ENCODE results near the gene CCL25. TPM values are rescaled to one million over a fixed set of nuclear protein-coding genes. Genes with fewer than 3 reads are reported as not detected.

CCL25 gene
- total and polyA plus RNA-seq, 2 of the 13 experiments (the other 11 are each of a cell fraction or from before 2014, with no cell fraction given): not detected

DNA sequence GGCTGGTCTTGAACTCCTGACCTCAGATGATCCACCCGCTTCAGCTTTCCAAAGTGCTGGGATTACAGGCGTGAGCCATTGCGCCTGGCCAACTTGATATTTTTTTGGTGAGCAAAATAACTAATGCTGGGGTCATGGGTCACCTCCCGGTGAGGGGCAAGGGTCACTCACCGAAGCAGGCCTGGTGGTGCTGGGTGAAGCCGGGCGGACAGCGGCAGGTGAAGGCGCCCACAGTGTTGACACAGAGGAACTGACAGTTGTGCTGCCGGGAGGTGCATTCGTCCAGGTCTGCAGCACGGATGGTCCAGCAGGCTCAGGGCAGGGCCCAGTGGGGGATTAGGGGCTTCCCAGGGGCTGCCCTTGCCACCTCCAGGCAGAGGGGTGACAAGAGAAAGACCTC, 28.3 kb downstream of the CCL25 start (continued):
- TF ChIP-seq, protein P1, sequence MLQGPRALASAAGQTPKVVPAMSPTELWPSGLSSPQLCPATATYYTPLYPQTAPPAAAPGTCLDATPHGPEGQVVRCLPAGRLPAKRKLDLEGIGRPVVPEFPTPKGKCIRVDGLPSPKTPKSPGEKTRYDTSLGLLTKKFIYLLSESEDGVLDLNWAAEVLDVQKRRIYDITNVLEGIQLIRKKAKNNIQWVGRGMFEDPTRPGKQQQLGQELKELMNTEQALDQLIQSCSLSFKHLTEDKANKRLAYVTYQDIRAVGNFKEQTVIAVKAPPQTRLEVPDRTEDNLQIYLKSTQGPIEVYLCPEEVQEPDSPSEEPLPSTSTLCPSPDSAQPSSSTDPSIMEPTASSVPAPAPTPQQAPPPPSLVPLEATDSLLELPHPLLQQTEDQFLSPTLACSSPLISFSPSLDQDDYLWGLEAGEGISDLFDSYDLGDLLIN (CRISPR knock-in tag; IDR thresholded peaks at IDR 0.05; ENCODE audit: borderline replicate concordance): no peak
- TF ChIP-seq ZBTB26 (CRISPR knock-in tag; IDR thresholded peaks at IDR 0.05; ENCODE audit: borderline replicate concordance) (no peak), RAD51 (IDR thresholded peaks at IDR 0.05; ENCODE audit: borderline replicate concordance) (no peak), E2F1 (CRISPR knock-in tag; IDR thresholded peaks at IDR 0.05) (no peak), NAIF1 (CRISPR knock-in tag; IDR thresholded peaks at IDR 0.05; ENCODE audit: borderline replicate concordance) (no peak), POGK (CRISPR knock-in tag; conservative IDR thresholded peaks at IDR 0.05) (no peak), ZNF446 (CRISPR knock-in tag; IDR thresholded peaks at IDR 0.05) (no peak), ZNF619 (CRISPR knock-in tag; IDR thresholded peaks at IDR 0.05) (no peak), HINFP (CRISPR knock-in tag; IDR thresholded peaks at IDR 0.05; ENCODE audit: low read depth) (no peak), IRF1 (CRISPR knock-in tag; IDR thresholded peaks at IDR 0.05; ENCODE audit: low read depth) (no peak), REL (CRISPR knock-in tag; conservative IDR thresholded peaks at IDR 0.05) (no peak), MEIS1 (CRISPR knock-in tag; IDR thresholded peaks at IDR 0.05; ENCODE audit: borderline replicate concordance) (no peak), MED8 (CRISPR knock-in tag; IDR thresholded peaks at IDR 0.05; ENCODE audit: insufficient replicate concordance) (no peak), SMARCC2 (IDR thresholded peaks at IDR 0.05) (no peak), PRDM10 (CRISPR knock-in tag; IDR thresholded peaks at IDR 0.05; ENCODE audit: low read depth) (no peak)
- TF ChIP-seq, protein P2, sequence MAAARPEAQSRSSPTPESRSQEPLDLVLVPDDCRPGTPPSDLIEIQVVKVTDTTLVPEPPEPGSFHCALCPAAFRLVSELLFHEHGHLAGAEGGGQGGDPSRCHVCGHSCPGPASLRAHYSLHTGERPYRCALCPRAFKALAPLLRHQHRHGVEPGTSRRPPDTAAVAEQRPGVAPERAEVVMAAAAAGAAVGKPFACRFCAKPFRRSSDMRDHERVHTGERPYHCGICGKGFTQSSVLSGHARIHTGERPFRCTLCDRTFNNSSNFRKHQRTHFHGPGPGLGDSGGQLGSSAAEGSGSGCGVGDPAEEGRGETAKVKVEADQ (CRISPR knock-in tag; IDR thresholded peaks at IDR 0.05; ENCODE audit: borderline replicate concordance): no peak

Data from HepG2 (cell line).